Activated CD4-positive, alpha-beta T cell treated with anti-CD3 and anti-CD28 coated beads, Interleukin-2, amount 50 U/mL, for 24 hours (primary cell): Measurements from ENCODE around the gene SPATS2L.

Source experiments
- DNase-seq, 2 donors: peaks; one replicate each; pipeline ENCODE4 v3.0.0-alpha.2; 2020; ENCODE audit warnings: low read depth in 1 of 2, low spot score in 1 of 2

SPATS2L gene

GRCh38 chr2:200405599-200406298 lies 99.3 kb downstream of the SPATS2L start:
- DNase-seq, result no peak

GRCh38 chr2:200406379-200406778 lies 99.9 kb downstream of the SPATS2L start:
- DNase-seq, result no peak

- DNase-seq, result no peak
Observed at GRCh38 chr2:200408428-200409316, 102.2 kb downstream of the SPATS2L start.

GRCh38 chr2:200411831-200412230 lies 105.3 kb downstream of the SPATS2L start:
- DNase-seq, result no peak

GRCh38 chr2:200414367-200414766 lies 107.9 kb downstream of the SPATS2L start:
- DNase-seq, result no peak

- DNase-seq, result no peak
Observed at GRCh38 chr2:200415455-200415854, 109.0 kb downstream of the SPATS2L start.

- DNase-seq, result no peak
Observed at GRCh38 chr2:200416878-200417277, 110.4 kb downstream of the SPATS2L start.

GRCh38 chr2:200417366-200417765 lies 110.9 kb downstream of the SPATS2L start:
- DNase-seq, result no peak

GRCh38 chr2:200418399-200418798 lies 111.9 kb downstream of the SPATS2L start:
- no peak for DNase-seq

- no peak for DNase-seq
Observed at GRCh38 chr2:200419325-200419724, 112.8 kb downstream of the SPATS2L start.

GRCh38 chr2:200421270-200421669 lies 114.8 kb downstream of the SPATS2L start:
- no peak for DNase-seq

- DNase-seq, result no peak
Observed at GRCh38 chr2:200422071-200422470, 115.6 kb downstream of the SPATS2L start.

GRCh38 chr2:200422532-200423261 lies 116.2 kb downstream of the SPATS2L start:
- DNase-seq, result no peak

- DNase-seq, result no peak
Observed at GRCh38 chr2:200423541-200423940, 117.0 kb downstream of the SPATS2L start.

- no peak for DNase-seq
Observed at GRCh38 chr2:200425026-200425821, 118.7 kb downstream of the SPATS2L start.

- no peak for DNase-seq
Observed at GRCh38 chr2:200426754-200427153, 120.3 kb downstream of the SPATS2L start.

- DNase-seq, result no peak
Observed at GRCh38 chr2:200428961-200429665, 122.6 kb downstream of the SPATS2L start.

- DNase-seq, result no peak
Observed at GRCh38 chr2:200430017-200430416, 123.5 kb downstream of the SPATS2L start.

- no peak for DNase-seq
Observed at GRCh38 chr2:200431996-200432705, 125.7 kb downstream of the SPATS2L start.

GRCh38 chr2:200435379-200435778 lies 128.9 kb downstream of the SPATS2L start:
- DNase-seq, result no peak
